HEK293 (cell line): Measurements from ENCODE around the gene THAP5.
A peak's percentile ranks its signal among the peaks of the same experiment; 100 is the strongest.
"Not testable (repeated sequence)": the region's sequence is repeated elsewhere in the genome, so short reads cannot be mapped to it uniquely, and the experiment has no call there.

Experiments
- CTCF ChIA-PET: fragments of 350-600 bp; formaldehyde crosslinking; extraction: SDS; loops from one replicate; lab custom pipeline; 2021; ENCODE audit warnings: antibody characterized with exemption; lab: Yijun Ruan, JAX
- POLR2A ChIA-PET: fragments of 300-600 bp; formaldehyde crosslinking; extraction: SDS; loops from one replicate; lab custom pipeline; 2020; ENCODE audit warnings: antibody characterized with exemption, inconsistent platforms; lab: Yijun Ruan, JAX
- H3K27ac ChIP-seq: fragments of 200-500 bp; sonication (Bioruptor generic); 2 replicates; pipeline ENCODE4 v1.5.1; 2014; ENCODE audit warnings: low read depth, low read length, control low read depth, inconsistent platforms; ENCODE audit errors: extremely low read depth
- H3K36me3 ChIP-seq, 2 experiments: fragments of 200-500 bp in 1 of 2; sonication (Bioruptor generic) in 1 of 2; 1 replicate in 1 of 2; 2 replicates in 1 of 2; pipeline ENCODE4 v1.5.1; 2014 to 2017; ENCODE audit warnings: inconsistent platforms in 2 of 2, low read length in 2 of 2; ENCODE audit not compliant: control insufficient read depth in 2 of 2, insufficient read depth in 1 of 2
- H3K4me1 ChIP-seq: fragments of 200-500 bp; sonication (Bioruptor generic); 2 replicates; pipeline ENCODE4 v1.5.1; 2014; ENCODE audit warnings: mild to moderate bottlenecking, low read length, inconsistent platforms; ENCODE audit not compliant: control insufficient read depth, insufficient read depth
- H3K4me3 ChIP-seq: 2 replicates; pipeline ENCODE4 v1.5.1; 2011; ENCODE audit warnings: low read depth, mild to moderate bottlenecking, control low read depth, low read length, moderate library complexity
- H3K9me3 ChIP-seq: fragments of 200-500 bp; sonication (Bioruptor generic); 2 replicates; pipeline ENCODE4 v1.5.1; 2014; ENCODE audit warnings: low read depth, low read length, inconsistent platforms; ENCODE audit not compliant: control insufficient read depth, insufficient read depth
- FEZF1 ChIP-seq: fragments of 450-650 bp; formaldehyde crosslinking; IDR thresholded peaks from 2 replicates; pipeline ENCODE4 v1.5.1; 2016; ENCODE audit warnings: missing biosample characterization, missing genetic modification characterization
- PRDM4 ChIP-seq: fragments of 450-650 bp; formaldehyde crosslinking; IDR thresholded peaks from 2 replicates; pipeline ENCODE4 v1.5.1; 2017; ENCODE audit warnings: missing biosample characterization, missing genetic modification characterization
- SCRT2 ChIP-seq: fragments of 450-650 bp; formaldehyde crosslinking; IDR thresholded peaks from 2 replicates; pipeline ENCODE4 v1.5.1; 2016; ENCODE audit warnings: missing biosample characterization, missing genetic modification characterization
- ZNF133 ChIP-seq: fragments of 450-650 bp; formaldehyde crosslinking; IDR thresholded peaks from 2 replicates; pipeline ENCODE4 v1.5.1; 2016; ENCODE audit warnings: missing biosample characterization, missing genetic modification characterization
- ZNF184 ChIP-seq: fragments of 450-650 bp; IDR thresholded peaks from 2 replicates; pipeline ENCODE4 v1.5.1; 2018; ENCODE audit warnings: missing biosample characterization, mild to moderate bottlenecking, missing genetic modification characterization
- ZNF2 ChIP-seq: fragments of 450-650 bp; formaldehyde crosslinking; IDR thresholded peaks from 2 replicates; pipeline ENCODE4 v1.5.1; 2016; ENCODE audit warnings: missing biosample characterization, missing genetic modification characterization
- ZNF248 ChIP-seq: fragments of 450-650 bp; formaldehyde crosslinking; IDR thresholded peaks from 2 replicates; pipeline ENCODE4 v1.5.1; 2017; ENCODE audit warnings: missing biosample characterization, missing genetic modification characterization
- ZNF404 ChIP-seq: fragments of 450-650 bp; formaldehyde crosslinking; IDR thresholded peaks from 2 replicates; pipeline ENCODE4 v1.5.1; 2017; ENCODE audit warnings: missing biosample characterization, missing genetic modification characterization
- ZNF561 ChIP-seq: fragments of 450-650 bp; IDR thresholded peaks from 2 replicates; pipeline ENCODE4 v1.5.1; 2018; ENCODE audit warnings: missing biosample characterization, missing genetic modification characterization, borderline replicate concordance
- ZNF596 ChIP-seq: fragments of 450-650 bp; IDR thresholded peaks from 2 replicates; pipeline ENCODE4 v1.5.0; 2018; ENCODE audit warnings: missing biosample characterization, mild to moderate bottlenecking, missing genetic modification characterization, moderate library complexity
- ZNF610 ChIP-seq: fragments of 450-650 bp; formaldehyde crosslinking; IDR thresholded peaks from 2 replicates; pipeline ENCODE4 v1.5.1; 2016; ENCODE audit warnings: missing biosample characterization, missing genetic modification characterization, borderline replicate concordance
- ZNF658 ChIP-seq: fragments of 450-650 bp; formaldehyde crosslinking; IDR thresholded peaks from 2 replicates; pipeline ENCODE4; 2016; ENCODE audit warnings: missing biosample characterization, missing genetic modification characterization
- ZNF785 ChIP-seq: fragments of 450-650 bp; formaldehyde crosslinking; IDR thresholded peaks from 2 replicates; pipeline ENCODE4 v1.5.1; 2016; ENCODE audit warnings: missing biosample characterization, missing genetic modification characterization
- ZNF837 ChIP-seq: fragments of 450-650 bp; formaldehyde crosslinking; IDR thresholded peaks from 2 replicates; pipeline ENCODE4 v1.5.1; 2016; ENCODE audit warnings: missing biosample characterization, missing genetic modification characterization
- TF ChIP-seq, protein P1 (sequence below): fragments of 450-650 bp; formaldehyde crosslinking; IDR thresholded peaks from 2 replicates; pipeline ENCODE4 v1.5.1; 2016; ENCODE audit warnings: missing biosample characterization, missing genetic modification characterization
- TF ChIP-seq, protein P2 (sequence below): fragments of 450-650 bp; formaldehyde crosslinking; IDR thresholded peaks from 2 replicates; pipeline ENCODE4 v1.5.1; 2016; ENCODE audit warnings: missing biosample characterization, missing genetic modification characterization

Gene THAP5

GRCh38 chr7:108538685-108539084 lies 30.8 kb downstream of the THAP5 start:
- POLR2A ChIA-PET, H3K27ac ChIP-seq, H3K4me1 ChIP-seq, H3K4me3 ChIP-seq, H3K9me3 ChIP-seq, H3K36me3 ChIP-seq: not testable (repeated sequence)
- CTCF ChIA-PET = interaction anchor here (0.7 kb wide), 1 partner anchor 25 kb away, joined by 3 read pairs; no protein-coding TSS in a partner anchor
- 0 out of 2 replicates have a peak, but pooled peaks have one; percentile 29 for TF ChIP-seq SCRT2 (tag by site-specific recombination)
- TF ChIP-seq, all 188 proteins: peak for 1; not testable (repeated sequence) for 187

DNA sequence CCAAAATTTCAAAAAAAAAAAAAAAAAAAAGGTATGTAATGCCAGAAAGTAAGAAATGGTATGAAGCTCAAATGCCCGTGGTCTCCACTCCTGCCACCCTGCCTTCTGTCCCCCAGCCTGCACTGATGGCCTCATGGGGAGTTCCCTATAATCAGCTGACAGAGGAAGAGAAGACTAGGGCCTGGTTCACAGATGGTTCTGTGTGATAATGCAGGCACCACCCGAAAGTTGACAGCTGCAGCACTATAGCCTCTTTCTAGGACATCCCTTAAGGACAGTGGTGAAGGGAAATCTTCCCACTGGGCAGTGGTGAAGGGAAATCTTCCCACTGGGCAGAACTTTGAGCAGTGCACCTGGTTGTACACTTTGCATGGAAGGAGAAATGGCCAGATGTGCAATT lies 31.3 kb downstream of the THAP5 start:
- POLR2A ChIA-PET, H3K9me3 ChIP-seq, H3K4me1 ChIP-seq, H3K36me3 ChIP-seq, H3K27ac ChIP-seq, H3K4me3 ChIP-seq: not testable (repeated sequence)
- CTCF ChIA-PET = interaction anchor here (0.7 kb wide), 1 partner anchor 25 kb away, joined by 3 read pairs; no protein-coding TSS in a partner anchor

DNA sequence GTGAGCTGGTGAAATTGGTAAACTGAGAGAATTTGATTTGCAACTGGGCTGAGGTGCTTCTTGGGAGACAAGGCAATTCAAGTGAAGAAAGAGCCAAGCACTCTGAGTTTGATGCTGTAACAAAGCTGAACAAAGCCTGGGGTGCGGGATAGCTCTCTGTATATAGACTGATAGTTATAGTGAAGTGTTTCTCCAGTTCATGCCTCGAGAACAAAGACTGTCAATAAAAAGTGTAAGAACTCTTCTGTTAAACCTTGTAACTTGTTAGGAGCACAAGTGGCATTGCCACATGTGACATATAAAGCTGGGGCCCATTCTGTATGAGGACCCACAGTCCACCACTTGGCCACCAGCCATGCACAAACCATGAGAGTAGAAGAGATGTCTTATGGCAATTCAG lies 32.3 kb downstream of the THAP5 start:
- H3K9me3 ChIP-seq = no peaks in the 10 kb centered on the region
- ChIA-PET CTCF (interaction anchor here (1.4 kb wide), 1 partner anchor 10 kb away, joined by 6 read pairs; no protein-coding TSS in a partner anchor), POLR2A (no interaction called here)
- H3K4me1 ChIP-seq = no peaks in the 10 kb centered on the region
- H3K36me3 ChIP-seq = no peaks in the 10 kb centered on the region
- H3K4me3 ChIP-seq = no peak overlapping the region
- TF ChIP-seq ZNF785 (no peak), ZNF248 (no peak), ZNF561 (tag by site-specific recombination) (no peak)
- TF ChIP-seq, protein P1, sequence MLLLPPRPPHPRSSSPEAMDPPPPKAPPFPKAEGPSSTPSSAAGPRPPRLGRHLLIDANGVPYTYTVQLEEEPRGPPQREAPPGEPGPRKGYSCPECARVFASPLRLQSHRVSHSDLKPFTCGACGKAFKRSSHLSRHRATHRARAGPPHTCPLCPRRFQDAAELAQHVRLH (tag by site-specific recombination) = no peak
- H3K27ac ChIP-seq = no peak overlapping the region

DNA sequence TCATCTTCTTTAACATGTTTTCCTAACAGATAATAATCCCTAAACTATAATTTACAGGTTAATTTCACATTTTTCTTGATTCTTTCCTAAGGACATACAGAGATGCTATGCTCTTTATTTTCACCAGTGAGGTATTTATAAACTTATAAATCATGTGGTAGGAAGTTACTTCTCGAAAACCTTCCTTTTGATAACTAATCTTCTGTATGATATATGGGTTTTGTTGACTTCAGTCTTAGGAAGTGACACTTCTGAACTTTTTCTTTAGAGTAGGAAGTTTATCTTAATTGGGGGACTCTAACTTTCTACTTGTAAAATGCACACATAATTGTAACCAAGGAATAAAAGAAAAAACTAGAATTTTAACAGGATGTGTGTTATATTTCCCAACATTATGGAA lies 33.8 kb downstream of the THAP5 start:
- H3K27ac ChIP-seq = no peak overlapping the region
- no peaks in the 10 kb centered on the region for H3K4me1 ChIP-seq
- H3K9me3 ChIP-seq = no peaks in the 10 kb centered on the region
- TF ChIP-seq ZNF610 (tag by site-specific recombination) (no peak), ZNF2 (tag by site-specific recombination) (no peak)
- no peaks in the 10 kb centered on the region for H3K36me3 ChIP-seq
- POLR2A ChIA-PET = no interaction called here
- H3K4me3 ChIP-seq = no peak overlapping the region
- CTCF ChIA-PET = no interaction called here

- ChIA-PET CTCF (no interaction called here), POLR2A (interaction anchor here (0.6 kb wide), 1 partner anchor 445 kb away, joined by 3 read pairs; no protein-coding TSS in a partner anchor)
- no peak overlapping the region for H3K4me3 ChIP-seq
- H3K4me1 ChIP-seq = no peaks in the 10 kb centered on the region
- no peaks in the 10 kb centered on the region for H3K9me3 ChIP-seq
- TF ChIP-seq FEZF1 (tag by site-specific recombination) = no peak
- no peak for TF ChIP-seq ZNF133 (tag by site-specific recombination)
- TF ChIP-seq, all 188 proteins: peak for 0
- Histone ChIP-seq H3K36me3 (no peaks in the 10 kb centered on the region), H3K27ac (no peak overlapping the region)
These were observed 34.2 kb downstream of the THAP5 start for GRCh38 chr7:108535257-108535656.

DNA sequence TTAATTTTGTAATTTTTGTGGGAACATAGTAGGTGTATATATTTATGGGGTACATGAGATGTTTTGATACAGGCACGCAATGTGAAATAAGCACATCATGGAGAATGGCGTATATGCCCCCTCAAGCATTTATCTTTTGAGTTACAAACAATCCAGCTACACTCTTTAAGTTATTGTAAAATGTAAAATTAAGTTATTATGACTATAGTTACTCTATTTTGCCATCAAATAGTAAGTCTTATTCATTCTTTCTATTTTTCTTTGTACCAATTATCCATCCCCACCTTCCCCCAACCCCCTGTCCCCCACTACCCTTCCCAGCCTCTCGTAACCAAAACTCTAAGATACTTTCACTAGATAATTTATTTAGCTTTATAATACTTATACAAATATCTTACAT lies 35.8 kb downstream of the THAP5 start:
- H3K9me3 ChIP-seq = no peaks in the 10 kb centered on the region
- no peaks in the 10 kb centered on the region for H3K4me1 ChIP-seq
- POLR2A ChIA-PET = no interaction called here
- CTCF ChIA-PET = no interaction called here
- no peaks in the 10 kb centered on the region for H3K36me3 ChIP-seq
- H3K27ac ChIP-seq = no peak overlapping the region
- no peak overlapping the region for H3K4me3 ChIP-seq
- TF ChIP-seq ZNF658 (tag by site-specific recombination) (no peak), ZNF596 (tag by site-specific recombination) (no peak), ZNF837 (tag by site-specific recombination) (no peak), ZNF404 (no peak), ZNF184 (tag by site-specific recombination) (no peak), PRDM4 (tag by site-specific recombination) (no peak)
- TF ChIP-seq, protein P2, sequence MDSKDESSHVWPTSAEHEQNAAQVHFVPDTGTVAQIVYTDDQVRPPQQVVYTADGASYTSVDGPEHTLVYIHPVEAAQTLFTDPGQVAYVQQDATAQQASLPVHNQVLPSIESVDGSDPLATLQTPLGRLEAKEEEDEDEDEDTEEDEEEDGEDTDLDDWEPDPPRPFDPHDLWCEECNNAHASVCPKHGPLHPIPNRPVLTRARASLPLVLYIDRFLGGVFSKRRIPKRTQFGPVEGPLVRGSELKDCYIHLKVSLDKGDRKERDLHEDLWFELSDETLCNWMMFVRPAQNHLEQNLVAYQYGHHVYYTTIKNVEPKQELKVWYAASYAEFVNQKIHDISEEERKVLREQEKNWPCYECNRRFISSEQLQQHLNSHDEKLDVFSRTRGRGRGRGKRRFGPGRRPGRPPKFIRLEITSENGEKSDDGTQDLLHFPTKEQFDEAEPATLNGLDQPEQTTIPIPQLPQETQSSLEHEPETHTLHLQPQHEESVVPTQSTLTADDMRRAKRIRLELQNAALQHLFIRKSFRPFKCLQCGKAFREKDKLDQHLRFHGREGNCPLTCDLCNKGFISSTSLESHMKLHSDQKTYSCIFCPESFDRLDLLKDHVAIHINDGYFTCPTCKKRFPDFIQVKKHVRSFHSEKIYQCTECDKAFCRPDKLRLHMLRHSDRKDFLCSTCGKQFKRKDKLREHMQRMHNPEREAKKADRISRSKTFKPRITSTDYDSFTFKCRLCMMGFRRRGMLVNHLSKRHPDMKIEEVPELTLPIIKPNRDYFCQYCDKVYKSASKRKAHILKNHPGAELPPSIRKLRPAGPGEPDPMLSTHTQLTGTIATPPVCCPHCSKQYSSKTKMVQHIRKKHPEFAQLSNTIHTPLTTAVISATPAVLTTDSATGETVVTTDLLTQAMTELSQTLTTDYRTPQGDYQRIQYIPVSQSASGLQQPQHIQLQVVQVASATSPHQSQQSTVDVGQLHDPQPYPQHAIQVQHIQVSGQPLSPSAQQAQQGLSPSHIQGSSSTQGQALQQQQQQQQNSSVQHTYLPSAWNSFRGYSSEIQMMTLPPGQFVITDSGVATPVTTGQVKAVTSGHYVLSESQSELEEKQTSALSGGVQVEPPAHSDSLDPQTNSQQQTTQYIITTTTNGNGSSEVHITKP = no peak
